ENCODE results near the gene SUFU. TPM values are rescaled to one million over a fixed set of nuclear protein-coding genes. Genes with fewer than 3 reads are reported as not detected.

SUFU gene
- total RNA-seq, 1 donor from 2014 or later = 5.5 TPM

- DNase-seq (ENCODE audit: low spot score) = no peak
Measured at GRCh38 chr10:102670871-102671434, 167.2 kb downstream of the SUFU start.

DNA sequence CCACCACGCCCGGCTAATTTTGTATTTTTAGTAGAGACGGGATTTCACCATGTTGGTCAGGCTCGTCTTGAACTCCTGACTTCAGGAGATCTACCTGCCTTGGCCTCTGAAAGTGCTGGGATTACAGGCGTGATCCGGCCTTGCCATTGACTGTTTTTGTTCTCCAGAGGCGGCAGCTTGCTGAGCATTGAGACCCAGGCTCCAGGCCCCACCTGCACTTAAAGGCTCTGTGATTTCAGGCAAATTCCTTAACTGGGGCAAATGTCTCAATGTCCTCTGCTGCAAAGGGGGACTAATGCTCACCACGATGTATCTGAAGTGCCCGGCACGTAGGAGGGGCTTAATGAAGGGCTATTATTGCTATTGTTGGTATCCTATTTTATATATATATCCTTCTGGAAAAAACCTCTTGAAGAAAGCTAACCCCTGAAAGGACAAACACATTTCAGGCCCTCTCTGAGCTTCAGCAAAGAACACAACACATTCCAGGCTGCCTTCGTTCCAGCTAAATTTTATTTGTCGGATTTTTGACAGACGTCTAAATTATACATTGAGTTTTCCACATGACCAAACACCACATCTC, 169.6 kb downstream of the SUFU start:
- no peak for DNase-seq (ENCODE audit: low spot score)

- peak; percentile 94 for DNase-seq (ENCODE audit: low spot score)
Measured at GRCh38 chr10:102673819-102674511, 170.2 kb downstream of the SUFU start.

GRCh38 chr10:102674566-102674965, 170.8 kb downstream of the SUFU start:
- peak; percentile 78 for DNase-seq (ENCODE audit: low spot score)

DNA sequence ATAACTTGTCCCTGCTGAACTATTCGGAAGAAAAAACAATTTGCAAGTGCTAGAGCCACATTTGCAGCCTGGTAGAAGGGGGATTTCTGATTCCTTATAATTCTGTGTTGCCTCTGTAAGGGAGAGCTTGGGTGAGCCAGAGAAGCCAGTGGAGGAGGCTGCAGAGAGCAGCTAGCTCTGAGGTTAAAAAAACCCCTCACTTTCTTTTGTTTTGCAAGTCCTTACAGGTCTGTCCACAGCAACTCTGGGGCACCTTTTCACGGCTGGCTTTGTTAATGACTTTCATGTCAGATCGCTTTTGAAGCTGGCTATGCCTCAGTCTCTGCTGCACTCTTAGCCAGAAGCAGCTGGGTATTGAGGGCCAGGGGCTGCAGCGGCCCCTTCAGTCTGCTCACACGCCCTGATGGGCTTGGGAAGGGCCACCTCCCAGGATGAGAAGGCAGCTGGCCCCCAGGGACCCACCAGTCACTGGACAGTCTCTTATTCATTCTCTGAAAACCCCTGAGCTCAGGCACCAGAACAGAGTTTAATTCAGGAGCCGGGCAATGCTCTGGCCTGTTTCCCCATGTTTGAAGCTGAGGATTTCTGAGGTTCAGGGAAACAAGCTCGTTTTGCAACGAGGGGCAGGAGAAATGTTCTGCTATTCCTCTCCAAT, 171.4 kb downstream of the SUFU start:
- DNase-seq (ENCODE audit: low spot score) = peak; percentile 66

DNA sequence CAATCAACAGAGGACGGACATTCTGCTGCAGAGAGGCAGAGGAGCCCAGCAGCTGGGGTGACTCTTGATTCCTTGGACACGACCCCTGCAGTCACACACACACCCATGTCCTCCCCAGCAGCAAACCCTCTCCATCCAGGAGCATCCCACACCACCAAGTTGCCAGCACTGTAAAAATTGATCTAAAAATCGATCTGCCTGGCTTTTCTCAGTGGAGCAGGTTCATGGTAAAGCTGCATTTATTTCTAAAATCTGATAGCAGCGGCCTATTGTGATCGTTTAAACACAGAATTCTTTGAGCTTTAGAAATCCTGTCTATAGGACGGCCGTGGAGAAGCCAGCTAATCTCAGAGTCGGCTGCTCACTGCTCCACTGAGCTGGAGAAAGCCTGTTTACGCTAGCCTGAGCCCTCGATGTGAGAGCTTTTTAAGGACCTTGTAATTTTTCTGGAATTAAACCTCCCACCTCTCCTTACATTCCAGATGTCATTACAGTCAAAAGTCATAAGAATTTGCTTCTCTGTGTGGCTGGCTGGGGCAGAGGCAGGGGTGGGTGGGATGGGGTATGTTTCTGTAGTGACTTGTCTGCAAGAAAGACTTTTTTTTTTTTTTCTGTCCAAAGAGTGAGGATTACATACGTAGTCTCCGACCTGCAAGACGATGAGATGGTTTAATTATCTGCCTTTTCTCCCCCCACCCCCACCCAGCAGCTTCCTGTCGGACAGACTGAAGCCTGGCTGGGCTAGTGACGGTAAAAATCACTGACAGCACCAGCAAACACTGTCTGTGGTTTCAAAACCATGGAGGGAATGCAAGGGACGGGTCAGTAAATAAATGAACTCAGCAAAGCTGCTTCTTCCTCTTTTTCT, 172.1 kb downstream of the SUFU start:
- peak; percentile 86 for DNase-seq (ENCODE audit: low spot score)

DNA sequence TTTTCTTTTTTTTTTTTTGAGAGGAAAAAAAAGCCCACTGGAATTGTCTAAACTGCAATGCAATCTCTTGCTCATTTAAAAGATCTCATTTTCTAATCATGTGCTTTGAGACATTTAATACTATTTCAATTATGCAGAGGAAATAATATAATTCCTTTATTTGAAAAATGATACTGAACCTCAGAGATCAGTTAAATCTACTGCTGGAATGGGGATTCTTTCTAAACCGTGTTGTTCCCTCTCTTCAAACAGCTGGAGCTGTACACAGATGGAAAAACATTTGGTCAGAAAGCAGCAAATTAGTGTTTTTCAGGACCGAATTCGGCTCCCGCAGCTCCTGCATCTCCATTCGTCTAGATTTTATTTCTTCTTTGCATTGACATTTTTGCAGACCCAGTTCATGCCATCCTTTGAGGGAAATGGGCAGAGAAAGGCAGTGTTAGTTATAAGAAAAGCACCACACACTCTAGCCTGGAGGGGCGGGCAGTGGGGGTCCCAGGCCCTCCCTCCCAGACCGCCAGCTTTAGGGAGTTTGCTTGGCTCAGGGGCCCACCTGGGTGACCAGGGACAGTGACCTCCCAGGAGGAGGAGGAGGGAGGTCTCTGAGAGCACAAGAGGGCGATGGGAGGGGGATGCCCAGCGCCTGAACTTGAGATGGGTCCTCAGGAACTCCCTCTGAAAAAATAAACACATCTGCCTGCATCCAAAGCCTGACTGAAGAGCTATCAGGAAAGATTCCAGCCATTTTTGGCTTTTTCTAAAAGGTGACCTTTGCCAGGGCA, 173.0 kb downstream of the SUFU start:
- DNase-seq (ENCODE audit: low spot score) = no peak

DNA sequence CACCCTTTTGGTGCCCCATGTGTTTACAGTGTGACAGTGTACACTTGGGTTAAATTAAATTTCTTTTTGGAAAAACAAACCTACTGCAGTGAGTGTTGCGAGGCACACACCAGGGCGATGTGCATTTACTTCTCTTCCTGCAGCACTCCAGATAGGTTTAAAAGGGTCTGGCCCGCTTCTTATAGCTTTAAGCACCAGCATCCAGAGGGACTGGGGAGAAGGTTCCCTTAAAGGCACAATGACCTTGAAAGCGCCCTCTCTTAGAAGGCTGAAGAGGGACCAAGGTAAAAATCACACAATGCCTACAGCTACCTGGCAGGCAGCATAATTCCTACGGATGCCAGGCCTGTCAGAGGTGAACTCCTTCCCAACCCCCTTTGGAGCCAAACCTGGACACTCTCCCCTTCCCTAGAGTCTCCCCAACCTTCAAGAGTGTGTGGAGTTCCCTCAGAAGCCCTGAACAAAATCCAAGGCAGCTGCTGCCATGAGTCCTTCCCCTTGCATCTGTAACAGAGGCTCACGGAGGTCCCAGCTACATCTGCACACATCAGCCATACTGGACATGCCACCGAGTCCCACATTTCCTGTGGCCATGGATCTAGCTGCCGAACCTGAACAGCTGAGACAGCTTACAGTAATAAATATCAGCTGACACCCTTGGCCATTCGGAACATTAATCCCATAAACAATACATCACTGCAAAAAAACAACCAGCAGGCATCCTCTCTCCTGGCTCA, 173.7 kb downstream of the SUFU start:
- DNase-seq (ENCODE audit: low spot score) = peak; percentile 53

DNA sequence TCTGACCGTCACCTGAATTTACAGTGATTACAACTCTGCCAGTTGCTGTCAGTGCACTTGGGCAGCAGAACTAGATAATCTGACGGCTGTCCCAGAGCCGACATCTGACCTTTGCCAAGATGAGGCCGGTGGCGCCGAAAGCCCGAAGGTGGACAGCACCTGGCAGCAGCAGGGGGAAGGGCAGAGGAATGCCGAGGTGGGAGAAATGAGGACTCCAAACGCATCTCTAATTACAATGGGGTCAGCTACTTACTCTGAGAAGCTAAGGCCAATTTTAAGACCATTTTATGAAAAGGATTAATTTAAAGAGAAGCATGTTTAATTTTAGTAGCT, 174.3 kb downstream of the SUFU start:
- DNase-seq (ENCODE audit: low spot score) = no peak

GRCh38 chr10:102678842-102679289, 175.1 kb downstream of the SUFU start:
- peak; percentile 76 for DNase-seq (ENCODE audit: low spot score)

DNA sequence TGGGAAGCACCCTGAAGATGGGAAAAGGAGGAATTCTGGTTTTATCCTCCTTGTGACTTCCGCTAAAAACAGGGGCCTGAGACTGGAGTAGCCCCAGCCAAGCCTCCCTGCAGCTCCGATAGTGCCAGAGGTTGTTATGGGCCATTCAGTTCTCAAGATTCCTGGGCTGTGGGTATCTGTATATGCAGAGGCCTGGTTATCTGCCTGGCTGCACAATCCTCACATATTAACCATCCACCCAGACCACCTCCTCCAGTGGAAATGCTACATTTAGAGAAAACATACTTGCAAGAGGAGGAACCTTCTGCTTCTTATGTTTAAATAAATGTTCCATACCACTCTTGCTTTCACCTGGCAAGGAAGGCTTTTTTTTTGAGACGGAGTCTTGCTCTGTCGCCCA, 175.8 kb downstream of the SUFU start:
- no peak for DNase-seq (ENCODE audit: low spot score)

GRCh38 chr10:102681696-102682095, 177.9 kb downstream of the SUFU start:
- DNase-seq (ENCODE audit: low spot score) = no peak

DNA sequence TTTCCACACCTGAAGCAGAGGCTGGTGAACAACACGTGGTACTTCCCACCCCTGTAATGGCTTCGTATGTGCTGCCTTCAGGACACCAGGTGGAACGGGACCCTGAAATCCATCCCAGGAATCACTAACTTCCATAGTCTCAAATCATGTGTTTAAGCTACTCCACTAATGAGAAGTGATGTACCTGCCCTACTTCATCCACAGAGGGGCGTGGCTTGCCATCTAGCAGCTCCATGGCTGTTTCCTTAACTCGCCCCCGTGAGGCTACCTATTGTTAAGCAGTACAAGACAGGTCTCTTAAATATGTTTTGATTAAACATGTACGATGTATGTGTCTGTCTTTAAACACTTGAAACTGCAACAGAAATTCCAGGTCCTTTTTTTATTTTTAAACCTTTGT, 178.6 kb downstream of the SUFU start:
- DNase-seq (ENCODE audit: low spot score) = no peak

DNA sequence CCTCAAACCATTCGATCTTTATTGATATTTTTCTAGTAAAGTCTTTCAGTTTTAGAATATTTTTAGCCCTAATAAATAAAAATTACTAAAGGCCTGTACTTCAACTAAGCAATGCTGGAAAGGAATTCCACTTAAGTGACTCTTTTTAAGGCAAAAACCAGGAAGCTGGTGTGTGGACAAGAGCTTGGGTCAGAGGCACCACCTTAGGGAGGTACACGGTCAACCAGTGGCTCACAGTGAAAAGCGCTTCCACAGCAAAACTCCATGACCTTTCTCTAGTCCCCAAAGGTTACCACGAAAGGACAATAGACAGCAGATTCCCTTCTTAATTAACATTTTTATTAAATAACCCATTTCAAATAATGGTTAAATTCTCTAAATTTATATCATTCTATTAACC, 179.2 kb downstream of the SUFU start:
- no peak for DNase-seq (ENCODE audit: low spot score)

Other genes with a start within 250 kb of the SUFU start
- gene NFKB2, start 108.3 kb upstream of the SUFU start, total RNA-seq (ENCODE audit: insufficient read depth, low replicate concordance) = 13.5 TPM
- 11.6 TPM for gene PSD, start 85.2 kb upstream of the SUFU start, total RNA-seq (ENCODE audit: insufficient read depth, low replicate concordance)
- gene FBXL15, start 83.1 kb upstream of the SUFU start, total RNA-seq (ENCODE audit: insufficient read depth, low replicate concordance) = 20.2 TPM
- 22.9 TPM for gene CUEDC2, start 71.4 kb upstream of the SUFU start, total RNA-seq (ENCODE audit: insufficient read depth, low replicate concordance)
- not detected for gene C10orf95, start 52.4 kb upstream of the SUFU start, total RNA-seq (ENCODE audit: insufficient read depth, low replicate concordance)
- 42.1 TPM for gene ACTR1A, start 1.3 kb upstream of the SUFU start, total RNA-seq (ENCODE audit: insufficient read depth, low replicate concordance)
- gene TRIM8, start 140.5 kb downstream of the SUFU start, total RNA-seq (ENCODE audit: insufficient read depth, low replicate concordance) = 31.3 TPM
- 7.2 TPM for gene ARL3, start 210.4 kb downstream of the SUFU start, total RNA-seq (ENCODE audit: insufficient read depth, low replicate concordance)
- gene SFXN2, start 210.7 kb downstream of the SUFU start, total RNA-seq (ENCODE audit: insufficient read depth, low replicate concordance) = 9.4 TPM
- 35.9 TPM for gene WBP1L, start 240.0 kb downstream of the SUFU start, total RNA-seq (ENCODE audit: insufficient read depth, low replicate concordance)

Data from umbilical cord (tissue), 2 donors.